WTC11 (cell line): ENCODE measurements around the gene ABCD3. TPM values are rescaled to one million over a fixed set of nuclear protein-coding genes. Genes with fewer than 3 reads are reported as not detected.
"Not testable (repeated sequence)": the region's sequence is repeated elsewhere in the genome, so short reads cannot be mapped to it uniquely, and the experiment has no call there.

Source experiments
- ATAC-seq: fragments of 200-7000 bp; cut with Tn5 transposase; 2 replicates; pipeline ENCODE4 v1.10.0; 2021; ENCODE audit warnings: mild to moderate bottlenecking, moderate library complexity
- CTCF ChIA-PET: fragments of 300-600 bp; sonication (Branson Sonifier 250); formaldehyde crosslinking; loops from one replicate; lab custom pipeline; 2021; ENCODE audit warnings: antibody characterized with exemption; lab: Charles Lee
- POLR2A ChIA-PET: fragments of 350-600 bp; sonication (Branson Sonifier 250); formaldehyde crosslinking; loops from one replicate; lab custom pipeline; 2021; ENCODE audit warnings: antibody characterized with exemption; lab: Charles Lee
- DNase-seq: peaks from one replicate; pipeline ENCODE4 v3.0.0; 2021; ENCODE audit warnings: low spot score
- H3K27ac Mint-ChIP-seq: 2 replicates; pipeline ENCODE4 v1.8.0; 2021; ENCODE audit warnings: mixed read lengths
- H3K27me3 Mint-ChIP-seq: 2 replicates; pipeline ENCODE4 v1.8.0; 2021; ENCODE audit warnings: low read depth, mild to moderate bottlenecking, moderate library complexity, mixed read lengths
- H3K36me3 Mint-ChIP-seq: 2 replicates; pipeline ENCODE4 v1.8.0; 2021; ENCODE audit warnings: mixed read lengths
- H3K4me1 Mint-ChIP-seq: 2 replicates; pipeline ENCODE4 v1.8.0; 2022; ENCODE audit warnings: mixed read lengths
- H3K4me3 Mint-ChIP-seq: 2 replicates; pipeline ENCODE4 v1.8.0; 2021; ENCODE audit warnings: mild to moderate bottlenecking, moderate library complexity, mixed read lengths
- H3K9me3 Mint-ChIP-seq: 2 replicates; pipeline ENCODE4 v1.8.0; 2021; ENCODE audit warnings: mixed read lengths
- ATF1 ChIP-seq: sonication (generic); formaldehyde crosslinking; IDR thresholded peaks from 2 replicates; pipeline ENCODE4 v1.8.1; 2023; ENCODE audit warnings: mild to moderate bottlenecking, moderate library complexity, missing genetic modification reagents
- E2F4 ChIP-seq: sonication (generic); formaldehyde crosslinking; IDR thresholded peaks from 2 replicates; pipeline ENCODE4 v1.8.1; 2022; ENCODE audit warnings: low read depth, mild to moderate bottlenecking, moderate library complexity, missing genetic modification reagents, borderline replicate concordance
- ESRRA ChIP-seq: sonication (generic); formaldehyde crosslinking; IDR thresholded peaks from 2 replicates; pipeline ENCODE4 v1.8.1; 2022; ENCODE audit warnings: mild to moderate bottlenecking, missing genetic modification reagents, borderline replicate concordance
- FOXP1 ChIP-seq: sonication (generic); formaldehyde crosslinking; IDR thresholded peaks from 2 replicates; pipeline ENCODE4 v1.8.0; 2022; ENCODE audit warnings: missing genetic modification reagents, mild to moderate bottlenecking, moderate library complexity, borderline replicate concordance
- GABPB1 ChIP-seq: sonication (generic); formaldehyde crosslinking; IDR thresholded peaks from 2 replicates; pipeline ENCODE4 v1.8.1; 2023; ENCODE audit warnings: mild to moderate bottlenecking, missing genetic modification reagents
- JUN ChIP-seq: sonication (generic); formaldehyde crosslinking; IDR thresholded peaks from 2 replicates; pipeline ENCODE4 v1.8.0; 2023; ENCODE audit warnings: mild to moderate bottlenecking, missing genetic modification reagents
- MAX ChIP-seq: sonication (generic); formaldehyde crosslinking; IDR thresholded peaks from 2 replicates; pipeline ENCODE4 v1.8.0; 2022; ENCODE audit warnings: mild to moderate bottlenecking, missing genetic modification reagents
- NFYB ChIP-seq: sonication (generic); formaldehyde crosslinking; conservative IDR thresholded peaks from 2 replicates; pipeline ENCODE4 v1.8.0; 2022; ENCODE audit warnings: low read depth, missing genetic modification reagents
- SP1 ChIP-seq: sonication (generic); formaldehyde crosslinking; conservative IDR thresholded peaks from 2 replicates; pipeline ENCODE4 v1.8.1; 2022; ENCODE audit warnings: missing genetic modification reagents
- ZBTB21 ChIP-seq: sonication (generic); formaldehyde crosslinking; IDR thresholded peaks from 2 replicates; pipeline ENCODE4 v1.8.1; 2023; ENCODE audit warnings: mild to moderate bottlenecking, missing genetic modification reagents, borderline replicate concordance
- ZNF281 ChIP-seq: sonication (generic); formaldehyde crosslinking; IDR thresholded peaks from 2 replicates; pipeline ENCODE4 v1.8.0; 2023; ENCODE audit warnings: mild to moderate bottlenecking, missing genetic modification reagents
- ZNF416 ChIP-seq: fragments of 250-450 bp; sonication (Bioruptor Pico); IDR thresholded peaks from 2 replicates; pipeline ENCODE4 v1.9.0; 2021; ENCODE audit warnings: mild to moderate bottlenecking, inconsistent platforms
- total RNA-seq: library from RNA; stranded (reverse); gene quantifications from 3 replicates; pipeline ENCODE4 v1.2.3, GENCODE V29; 2021

Gene ABCD3
- total RNA-seq, 1 experiment from 2014 or later = 27.2 TPM

- peaks cover 48% of the 10 kb centered on the region for H3K36me3 Mint-ChIP-seq
- ChIA-PET POLR2A (no interaction called here), CTCF (no interaction called here)
- no peaks in the 10 kb centered on the region for H3K4me1 Mint-ChIP-seq
- no peak overlapping the region for H3K4me3 Mint-ChIP-seq
- no peak for ATAC-seq
- TF ChIP-seq SP1 (CRISPR knock-in tag) = no peak
- no peak for TF ChIP-seq ATF1 (CRISPR knock-in tag)
- TF ChIP-seq ZBTB21 (CRISPR knock-in tag) = no peak
- TF ChIP-seq GABPB1 (CRISPR knock-in tag) = no peak
- TF ChIP-seq MAX (CRISPR knock-in tag) = no peak
- no peak for TF ChIP-seq ZNF416 (CRISPR knock-in tag)
- TF ChIP-seq NFYB = no peak
- TF ChIP-seq JUN (CRISPR knock-in tag) = no peak
- no peak for TF ChIP-seq FOXP1 (CRISPR knock-in tag)
- TF ChIP-seq ESRRA (CRISPR knock-in tag) = no peak
- TF ChIP-seq E2F4 (CRISPR knock-in tag) = no peak
- TF ChIP-seq ZNF281 (CRISPR knock-in tag) = no peak
- TF ChIP-seq, all 79 proteins: peak for 0
- H3K27me3 Mint-ChIP-seq = no peaks in the 10 kb centered on the region
- H3K9me3 Mint-ChIP-seq = peaks cover 69% of the 10 kb centered on the region
- DNase-seq = no peak
- H3K27ac Mint-ChIP-seq = no peak overlapping the region
Measured at GRCh38 chr1:94440088-94440487, 21.9 kb downstream of the ABCD3 start.

- H3K27me3 Mint-ChIP-seq, H3K4me3 Mint-ChIP-seq, DNase-seq, POLR2A ChIA-PET, H3K27ac Mint-ChIP-seq, ATAC-seq, H3K4me1 Mint-ChIP-seq: not testable (repeated sequence)
- peaks cover 57% of the 10 kb centered on the region for H3K36me3 Mint-ChIP-seq
- CTCF ChIA-PET = interaction anchor here (1.2 kb wide), 1 partner anchor 39 kb away, joined by 4 read pairs; no protein-coding TSS in a partner anchor
- H3K9me3 Mint-ChIP-seq = peaks cover 74% of the 10 kb centered on the region
Measured at GRCh38 chr1:94443067-94443466, 24.9 kb downstream of the ABCD3 start.

GRCh38 chr1:94444819-94445218 is 26.6 kb downstream of the ABCD3 start:
- H3K27ac Mint-ChIP-seq, DNase-seq, CTCF ChIA-PET, H3K27me3 Mint-ChIP-seq, H3K4me1 Mint-ChIP-seq, ATAC-seq, POLR2A ChIA-PET, H3K4me3 Mint-ChIP-seq: not testable (repeated sequence)
- Mint-ChIP-seq H3K9me3 (peaks cover 91% of the 10 kb centered on the region), H3K36me3 (peaks cover 74% of the 10 kb centered on the region)

GRCh38 chr1:94445733-94446132 is 27.5 kb downstream of the ABCD3 start:
- POLR2A ChIA-PET, CTCF ChIA-PET, ATAC-seq, H3K4me3 Mint-ChIP-seq, H3K4me1 Mint-ChIP-seq, H3K27ac Mint-ChIP-seq, DNase-seq, H3K27me3 Mint-ChIP-seq: not testable (repeated sequence)
- Mint-ChIP-seq H3K9me3 (peaks cover 93% of the 10 kb centered on the region), H3K36me3 (peaks cover 83% of the 10 kb centered on the region)

GRCh38 chr1:94446177-94446576 is 28.0 kb downstream of the ABCD3 start:
- CTCF ChIA-PET, DNase-seq, H3K4me1 Mint-ChIP-seq, ATAC-seq, POLR2A ChIA-PET, H3K4me3 Mint-ChIP-seq, H3K27ac Mint-ChIP-seq, H3K27me3 Mint-ChIP-seq: not testable (repeated sequence)
- peaks cover 88% of the 10 kb centered on the region for H3K36me3 Mint-ChIP-seq
- H3K9me3 Mint-ChIP-seq = peaks cover 95% of the 10 kb centered on the region

- H3K4me1 Mint-ChIP-seq, H3K27ac Mint-ChIP-seq, POLR2A ChIA-PET, H3K4me3 Mint-ChIP-seq, ATAC-seq, DNase-seq, H3K27me3 Mint-ChIP-seq, CTCF ChIA-PET: not testable (repeated sequence)
- H3K9me3 Mint-ChIP-seq = peaks cover 87% of the 10 kb centered on the region
- H3K36me3 Mint-ChIP-seq = peaks cover 89% of the 10 kb centered on the region
Measured at GRCh38 chr1:94448741-94449140, 30.6 kb downstream of the ABCD3 start.
